Hematopoietic multipotent progenitor cell treated with erythropoietin and hydrocortisone succinate and interleukin-3 and kit ligand, for 17 days (in vitro differentiated cells): ENCODE data around the gene AMBP.

Source experiments
- DNase-seq: peaks from one replicate; pipeline ENCODE4 v3.0.0-alpha.2; 2015; ENCODE audit warnings: low spot score

The AMBP gene

GRCh38 chr9:114072184-114073140 is 5.6 kb downstream of the AMBP start:
- DNase-seq: no peak

GRCh38 chr9:114071197-114071795 is 6.8 kb downstream of the AMBP start:
- DNase-seq: no peak

GRCh38 chr9:114070188-114071103 is 7.7 kb downstream of the AMBP start:
- DNase-seq: no peak

- DNase-seq: no peak
Observed at GRCh38 chr9:114069476-114070187, 8.5 kb downstream of the AMBP start.

- DNase-seq: no peak
Observed at GRCh38 chr9:114065304-114065703, 12.8 kb downstream of the AMBP start.

GRCh38 chr9:114061830-114062474 is 16.1 kb downstream of the AMBP start:
- no peak for DNase-seq

GRCh38 chr9:114061292-114061691 is 16.8 kb downstream of the AMBP start:
- DNase-seq: no peak

- no peak for DNase-seq
Observed at GRCh38 chr9:114060711-114061110, 17.4 kb downstream of the AMBP start.

GRCh38 chr9:114060070-114060469 is 18.0 kb downstream of the AMBP start:
- no peak for DNase-seq

- DNase-seq: no peak
Observed at GRCh38 chr9:114059047-114059803, 18.9 kb downstream of the AMBP start.

GRCh38 chr9:114058688-114059046 is 19.4 kb downstream of the AMBP start:
- DNase-seq: no peak

GRCh38 chr9:114057161-114057885 is 20.8 kb downstream of the AMBP start:
- DNase-seq: no peak

- no peak for DNase-seq
Observed at GRCh38 chr9:114056527-114056926, 21.6 kb downstream of the AMBP start.

GRCh38 chr9:114055894-114056293 is 22.2 kb downstream of the AMBP start:
- no peak for DNase-seq

GRCh38 chr9:114055061-114055460 is 23.0 kb downstream of the AMBP start:
- no peak for DNase-seq

- no peak for DNase-seq
Observed at GRCh38 chr9:114054191-114054690, 23.9 kb downstream of the AMBP start.

GRCh38 chr9:114053246-114054005 is 24.7 kb downstream of the AMBP start:
- DNase-seq: no peak

GRCh38 chr9:114051706-114052105 is 26.4 kb downstream of the AMBP start:
- no peak for DNase-seq

- no peak for DNase-seq
Observed at GRCh38 chr9:114051281-114051680, 26.8 kb downstream of the AMBP start.
